Stimulated activated naive CD8-positive, alpha-beta T cell treated with anti-CD3 and anti-CD28 coated beads, Interleukin-15, Interleukin-2, amounts not matched to agents 100 ng/mL and 50 ng/mL, for 24 hours (primary cell): ENCODE results near the gene NAXE.
"Not testable (repeated sequence)": the region's sequence is repeated elsewhere in the genome, so short reads cannot be mapped to it uniquely, and the experiment has no call there.

Experiments used
- H3K27ac Mint-ChIP-seq: one replicate; pipeline ENCODE4 v1.8.0; 2021; ENCODE audit warnings: mild to moderate bottlenecking, mixed read lengths
- H3K27me3 Mint-ChIP-seq: one replicate; pipeline ENCODE4 v1.8.0; 2021; ENCODE audit warnings: mixed read lengths
- H3K36me3 Mint-ChIP-seq: one replicate; pipeline ENCODE4 v1.8.0; 2021; ENCODE audit warnings: low read depth, mixed read lengths
- H3K4me1 Mint-ChIP-seq: one replicate; pipeline ENCODE4 v1.8.0; 2021; ENCODE audit warnings: low read depth, mixed read lengths
- H3K4me3 Mint-ChIP-seq: one replicate; pipeline ENCODE4 v1.8.0; 2021; ENCODE audit warnings: mild to moderate bottlenecking, mixed read lengths
- H3K9me3 Mint-ChIP-seq: one replicate; pipeline ENCODE4 v1.8.0; 2021; ENCODE audit warnings: mixed read lengths

Gene NAXE

DNA sequence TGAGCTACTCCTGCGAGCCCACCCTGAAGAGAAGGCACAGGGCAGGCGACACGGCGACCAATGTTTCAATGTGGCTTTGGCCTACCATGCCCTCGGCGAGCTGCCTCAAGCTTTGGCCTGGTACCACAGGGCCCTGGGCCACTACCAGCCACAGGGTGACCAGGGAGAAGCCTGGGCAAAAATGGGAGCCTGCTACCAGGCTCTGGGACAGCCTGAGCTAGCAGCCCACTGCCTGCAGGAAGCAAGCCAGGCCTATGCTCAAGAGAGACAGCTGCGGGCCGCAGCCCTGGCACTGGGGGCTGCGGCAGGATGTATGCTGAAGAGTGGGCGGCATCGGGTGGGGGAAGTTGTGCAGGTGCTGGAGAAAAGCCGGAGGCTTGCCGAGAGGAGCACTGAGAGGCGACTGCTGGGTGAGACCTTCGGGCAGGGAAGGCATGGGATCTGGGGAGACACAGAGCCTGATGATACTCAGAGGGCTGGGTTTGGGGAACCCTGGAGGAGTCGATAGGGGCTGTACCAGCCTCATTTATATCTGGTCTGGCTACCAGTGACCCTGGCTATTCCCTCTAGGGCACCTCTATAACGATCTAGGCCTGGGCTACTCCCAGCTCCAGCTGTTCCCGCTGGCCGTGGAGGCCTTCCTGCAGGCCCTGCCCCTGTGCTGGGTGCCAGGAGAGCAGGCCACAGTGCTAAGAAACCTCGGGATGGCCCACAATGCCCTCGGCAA lies 9.8 kb upstream of the NAXE start:
- Mint-ChIP-seq H3K9me3 (no peaks in the 10 kb centered on the region), H3K27ac (peak overlapping the region; percentile 98), H3K27me3 (no peaks in the 10 kb centered on the region), H3K4me3 (peak overlapping the region; percentile 97), H3K36me3 (peaks cover 10% of the 10 kb centered on the region), H3K4me1 (peaks cover 41% of the 10 kb centered on the region)

DNA sequence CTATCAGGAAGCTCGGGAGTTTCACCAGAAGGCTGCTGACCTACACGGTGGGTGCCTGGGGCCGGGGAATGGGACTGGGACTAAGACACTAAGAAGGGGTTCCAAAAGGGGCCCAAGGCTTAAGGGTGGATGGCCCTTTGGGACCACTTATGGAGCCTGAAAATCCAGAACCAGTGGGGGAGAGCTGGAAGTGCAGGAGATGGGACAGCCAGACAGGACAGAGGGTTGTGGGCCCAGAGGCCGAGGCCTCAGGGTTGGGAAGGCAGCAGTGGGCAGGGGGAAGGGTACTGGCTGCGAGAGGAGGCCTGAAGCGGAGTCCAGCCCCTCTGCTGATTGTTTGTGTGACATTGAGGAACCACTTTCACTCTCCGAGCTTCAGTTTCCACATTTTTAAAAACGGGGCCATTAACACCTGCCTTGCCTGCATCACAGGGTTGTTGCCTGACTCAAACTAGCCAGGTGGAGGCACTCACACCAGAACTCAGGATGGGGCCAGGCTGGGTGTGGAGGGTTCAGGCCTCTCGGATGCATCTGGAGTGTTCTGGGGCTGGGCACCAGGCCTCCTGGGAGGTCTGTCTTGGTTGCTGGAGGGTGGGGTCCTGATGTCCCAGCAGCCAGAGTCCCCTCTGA lies 9.1 kb upstream of the NAXE start:
- Mint-ChIP-seq H3K27ac (peak overlapping the region; percentile 98), H3K36me3 (peaks cover 10% of the 10 kb centered on the region), H3K27me3 (no peaks in the 10 kb centered on the region), H3K9me3 (no peaks in the 10 kb centered on the region), H3K4me1 (peaks cover 41% of the 10 kb centered on the region), H3K4me3 (peak overlapping the region; percentile 97)

DNA sequence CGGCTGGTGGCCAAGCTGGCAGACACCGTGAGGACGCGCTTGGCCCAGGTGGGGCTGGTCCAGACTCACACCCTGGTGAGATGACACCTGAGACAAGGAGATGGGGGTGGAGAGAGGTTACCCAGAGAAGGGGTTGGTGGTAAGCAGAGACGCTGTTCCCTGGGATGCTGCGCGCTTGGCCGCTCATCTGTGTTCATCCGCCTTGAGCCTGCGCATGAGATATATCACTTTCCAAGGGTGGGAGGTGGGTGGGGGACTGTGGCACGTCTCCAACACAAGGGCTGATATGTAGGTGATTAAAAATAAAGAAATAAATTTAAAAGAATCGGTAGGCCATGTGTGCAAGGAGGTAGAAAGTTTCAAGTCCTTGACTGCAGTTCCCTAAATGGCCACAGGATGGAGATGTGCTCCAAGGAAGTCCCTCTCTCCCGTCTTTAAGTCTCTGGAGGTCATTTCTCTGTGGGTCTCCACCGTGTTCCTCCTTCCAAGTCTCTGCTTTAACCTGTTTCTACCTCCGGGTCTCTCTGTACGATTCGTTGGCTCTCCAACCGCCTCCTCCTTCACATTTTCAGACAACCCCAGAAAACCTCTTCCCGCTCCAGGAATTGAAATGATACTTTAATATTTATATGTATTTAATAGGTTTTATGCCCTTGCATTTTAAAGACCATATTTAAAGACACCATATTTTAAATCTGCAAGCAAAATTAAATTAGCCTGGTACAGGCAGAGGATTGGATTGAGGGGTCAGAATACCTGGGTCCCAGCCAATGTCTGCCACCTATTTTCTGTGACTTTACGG lies 7.6 kb upstream of the NAXE start:
- peaks cover 10% of the 10 kb centered on the region for H3K36me3 Mint-ChIP-seq
- H3K4me1 Mint-ChIP-seq: peaks cover 41% of the 10 kb centered on the region
- H3K27ac Mint-ChIP-seq: peak overlapping the region; percentile 98
- no peaks in the 10 kb centered on the region for H3K27me3 Mint-ChIP-seq
- peak overlapping the region; percentile 97 for H3K4me3 Mint-ChIP-seq
- H3K9me3 Mint-ChIP-seq: no peaks in the 10 kb centered on the region

DNA sequence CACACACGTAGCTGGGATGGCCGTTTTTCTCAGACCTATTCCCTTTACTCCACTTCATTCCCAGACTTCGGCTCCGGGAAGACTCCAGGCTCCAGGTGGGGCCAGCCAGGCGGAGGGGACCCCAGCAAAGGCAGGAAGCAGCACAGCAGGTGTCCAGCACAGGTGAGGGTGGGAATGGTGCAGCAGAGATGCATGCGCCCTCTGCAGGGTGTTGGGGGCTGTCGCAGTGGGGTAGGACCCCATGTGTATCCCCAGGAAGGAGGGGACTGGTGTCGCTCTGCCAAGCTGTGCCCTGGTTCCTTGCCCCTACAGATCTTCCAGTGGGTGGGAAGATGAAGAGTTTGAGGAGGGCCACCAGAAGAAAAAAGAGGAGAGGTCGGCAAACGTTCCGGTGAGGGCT lies 6.8 kb upstream of the NAXE start:
- Mint-ChIP-seq H3K9me3 (no peaks in the 10 kb centered on the region), H3K27me3 (no peaks in the 10 kb centered on the region), H3K27ac (no peak overlapping the region), H3K4me1 (peaks cover 41% of the 10 kb centered on the region), H3K36me3 (peaks cover 10% of the 10 kb centered on the region), H3K4me3 (no peak overlapping the region)

DNA sequence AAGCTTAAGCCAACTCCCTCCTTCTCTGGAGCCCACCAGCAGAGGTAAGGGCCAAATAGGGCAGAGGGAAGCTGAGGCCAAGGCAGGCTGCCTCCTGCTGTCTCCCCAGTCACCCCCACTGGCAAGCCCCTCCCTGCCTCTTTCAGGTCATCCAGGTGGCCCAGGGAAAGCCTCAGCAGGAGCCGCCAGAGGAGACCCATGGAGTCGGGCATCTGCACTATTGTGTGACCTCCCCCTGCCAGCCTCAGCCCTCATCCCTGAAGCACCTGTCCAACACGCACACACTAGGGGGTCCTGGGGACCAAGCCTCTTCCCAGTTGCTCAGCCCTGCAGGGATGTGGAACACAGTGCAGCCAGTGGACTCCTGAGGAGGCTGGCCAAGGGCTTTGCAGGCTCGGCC lies 5.3 kb upstream of the NAXE start:
- no peaks in the 10 kb centered on the region for H3K27me3 Mint-ChIP-seq
- H3K36me3 Mint-ChIP-seq: peaks cover 10% of the 10 kb centered on the region
- H3K9me3 Mint-ChIP-seq: no peaks in the 10 kb centered on the region
- no peak overlapping the region for H3K4me3 Mint-ChIP-seq
- peaks cover 45% of the 10 kb centered on the region for H3K4me1 Mint-ChIP-seq
- H3K27ac Mint-ChIP-seq: no peak overlapping the region

DNA sequence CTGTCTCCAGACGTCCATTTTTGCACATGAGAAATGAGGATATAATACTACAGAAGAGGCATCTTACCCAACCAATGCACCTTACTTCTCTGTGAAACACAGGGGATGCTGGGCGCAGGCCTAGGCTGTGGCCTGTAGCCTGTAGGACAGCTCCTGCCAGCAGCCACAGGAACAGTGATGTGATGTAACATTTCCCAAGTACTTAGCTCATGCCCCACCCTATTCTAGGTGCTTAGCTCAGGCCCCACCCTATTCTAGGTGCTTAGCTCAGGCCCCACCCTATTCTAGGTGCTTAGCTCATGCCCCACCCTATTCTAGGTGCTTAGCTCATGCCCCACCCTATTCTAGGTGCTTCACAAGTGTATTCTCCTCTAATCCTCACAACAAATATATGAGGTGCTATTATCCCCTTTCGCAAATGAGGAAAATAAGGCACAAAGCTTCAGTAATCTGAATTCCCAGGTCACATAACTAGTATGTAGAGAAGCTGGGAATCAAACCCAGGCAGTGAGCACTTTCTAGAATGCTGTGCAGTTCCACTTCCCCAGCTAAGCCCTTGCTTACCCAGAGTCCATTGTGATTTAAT lies 4.6 kb upstream of the NAXE start:
- H3K9me3 Mint-ChIP-seq: no peaks in the 10 kb centered on the region
- no peaks in the 10 kb centered on the region for H3K27me3 Mint-ChIP-seq
- peaks cover 40% of the 10 kb centered on the region for H3K4me1 Mint-ChIP-seq
- no peak overlapping the region for H3K4me3 Mint-ChIP-seq
- H3K36me3 Mint-ChIP-seq: peaks cover 10% of the 10 kb centered on the region
- H3K27ac Mint-ChIP-seq: no peak overlapping the region

DNA sequence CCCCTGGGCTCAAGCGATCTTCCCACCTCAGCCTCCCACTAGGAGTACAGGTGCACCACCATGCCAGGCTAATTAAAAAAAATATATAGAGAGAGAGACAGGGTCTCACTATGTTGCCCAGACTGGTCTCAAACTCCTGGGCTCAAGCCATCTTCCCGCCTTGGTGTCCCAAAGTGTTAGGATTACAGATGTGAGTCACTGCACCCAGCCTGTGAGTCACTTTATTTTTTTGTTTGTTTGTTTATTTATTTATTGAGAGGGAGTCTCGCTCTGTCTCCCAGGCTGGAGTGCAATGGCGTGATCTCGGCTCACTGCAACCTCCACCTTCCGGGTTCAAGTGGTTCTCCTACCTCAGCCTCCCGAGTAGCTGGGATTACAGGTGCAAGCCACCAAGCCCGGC lies 3.6 kb upstream of the NAXE start:
- H3K36me3 Mint-ChIP-seq: peaks cover 17% of the 10 kb centered on the region
- H3K9me3 Mint-ChIP-seq, H3K27ac Mint-ChIP-seq, H3K27me3 Mint-ChIP-seq, H3K4me3 Mint-ChIP-seq: not testable (repeated sequence)
- H3K4me1 Mint-ChIP-seq: peaks cover 36% of the 10 kb centered on the region

DNA sequence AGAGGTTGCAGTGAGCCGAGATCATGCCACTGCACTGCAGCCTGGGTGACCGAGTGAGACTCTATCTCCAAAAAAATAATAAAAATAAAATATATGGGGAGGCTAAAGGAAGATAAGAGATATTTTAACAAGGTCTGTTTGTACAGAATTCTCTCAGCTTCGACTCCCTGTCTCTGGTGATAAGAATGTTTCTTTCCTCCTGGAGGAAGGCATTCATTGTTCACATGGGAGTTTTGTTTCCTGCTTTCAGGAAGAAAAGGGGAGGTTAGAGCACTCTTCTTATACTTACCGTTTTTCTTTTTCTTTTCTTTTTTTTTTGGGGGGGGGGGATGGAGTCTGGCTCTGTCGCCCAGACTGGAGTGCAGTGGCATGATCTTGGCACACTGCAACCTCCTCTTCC lies 2.0 kb upstream of the NAXE start:
- no peak overlapping the region for H3K4me3 Mint-ChIP-seq
- no peaks in the 10 kb centered on the region for H3K27me3 Mint-ChIP-seq
- H3K4me1 Mint-ChIP-seq: peaks cover 30% of the 10 kb centered on the region
- H3K9me3 Mint-ChIP-seq: no peaks in the 10 kb centered on the region
- peaks cover 30% of the 10 kb centered on the region for H3K36me3 Mint-ChIP-seq
- no peak overlapping the region for H3K27ac Mint-ChIP-seq

DNA sequence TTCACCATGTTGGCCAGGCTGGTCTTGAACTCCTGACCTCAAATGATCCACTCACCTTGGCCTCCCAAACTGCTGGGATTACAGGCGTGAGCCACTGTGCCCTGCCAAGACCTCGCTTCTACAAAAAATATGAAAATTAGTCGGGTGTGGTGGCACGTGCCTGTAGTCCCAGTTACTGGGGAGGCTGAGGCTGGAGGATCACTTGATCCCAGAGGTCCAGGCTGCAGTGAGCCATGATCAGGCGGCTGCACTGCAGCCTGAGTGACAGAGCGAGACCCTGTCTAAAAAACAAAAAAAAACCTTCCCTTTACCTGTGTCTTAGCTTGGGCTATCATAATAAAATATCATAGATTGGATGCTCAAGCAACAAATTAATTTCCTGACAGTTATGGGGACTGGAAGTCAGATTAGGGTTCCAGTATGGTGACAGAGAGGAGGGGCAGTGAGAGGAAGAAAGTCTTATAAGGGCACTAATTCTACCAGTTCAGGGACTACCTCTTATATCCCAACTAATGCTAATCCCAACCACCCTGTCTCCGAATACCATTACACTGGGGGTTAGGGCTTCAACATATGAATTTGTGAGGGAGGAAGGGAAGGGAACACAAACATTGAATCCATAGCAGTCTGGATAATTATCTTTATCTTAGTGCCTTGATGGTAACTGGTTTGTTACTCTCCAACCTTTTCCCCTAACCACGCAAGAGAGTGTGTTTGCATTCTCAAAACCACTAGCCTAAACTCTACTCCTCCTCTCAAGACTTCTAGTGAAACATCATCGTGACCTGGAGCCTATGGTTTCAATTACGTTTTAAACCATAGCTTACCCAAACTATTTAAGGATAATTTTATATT lies 1.0 kb upstream of the NAXE start:
- Mint-ChIP-seq H3K36me3 (peaks cover 32% of the 10 kb centered on the region), H3K4me3 (peak overlapping the region; percentile 80), H3K4me1 (peaks cover 35% of the 10 kb centered on the region), H3K27ac (peak overlapping the region; percentile 77), H3K9me3 (no peaks in the 10 kb centered on the region), H3K27me3 (no peaks in the 10 kb centered on the region)

DNA sequence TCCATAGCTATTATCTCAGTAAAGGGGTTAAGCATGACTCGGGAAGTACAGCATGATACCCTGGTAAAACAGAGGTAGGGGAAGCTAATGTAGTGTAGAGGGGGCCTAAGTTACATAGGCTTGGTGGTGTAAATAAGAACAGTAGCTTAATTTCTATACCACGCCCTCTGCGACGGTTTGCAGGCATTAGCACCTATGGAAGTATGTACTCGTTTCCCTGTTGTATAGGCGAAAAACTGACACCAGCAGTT lies 470 bp upstream of the NAXE start:
- Mint-ChIP-seq H3K36me3 (peaks cover 35% of the 10 kb centered on the region), H3K9me3 (no peaks in the 10 kb centered on the region), H3K27me3 (no peaks in the 10 kb centered on the region), H3K27ac (peak overlapping the region; percentile 77), H3K4me3 (peak overlapping the region; percentile 80), H3K4me1 (peaks cover 35% of the 10 kb centered on the region)

DNA sequence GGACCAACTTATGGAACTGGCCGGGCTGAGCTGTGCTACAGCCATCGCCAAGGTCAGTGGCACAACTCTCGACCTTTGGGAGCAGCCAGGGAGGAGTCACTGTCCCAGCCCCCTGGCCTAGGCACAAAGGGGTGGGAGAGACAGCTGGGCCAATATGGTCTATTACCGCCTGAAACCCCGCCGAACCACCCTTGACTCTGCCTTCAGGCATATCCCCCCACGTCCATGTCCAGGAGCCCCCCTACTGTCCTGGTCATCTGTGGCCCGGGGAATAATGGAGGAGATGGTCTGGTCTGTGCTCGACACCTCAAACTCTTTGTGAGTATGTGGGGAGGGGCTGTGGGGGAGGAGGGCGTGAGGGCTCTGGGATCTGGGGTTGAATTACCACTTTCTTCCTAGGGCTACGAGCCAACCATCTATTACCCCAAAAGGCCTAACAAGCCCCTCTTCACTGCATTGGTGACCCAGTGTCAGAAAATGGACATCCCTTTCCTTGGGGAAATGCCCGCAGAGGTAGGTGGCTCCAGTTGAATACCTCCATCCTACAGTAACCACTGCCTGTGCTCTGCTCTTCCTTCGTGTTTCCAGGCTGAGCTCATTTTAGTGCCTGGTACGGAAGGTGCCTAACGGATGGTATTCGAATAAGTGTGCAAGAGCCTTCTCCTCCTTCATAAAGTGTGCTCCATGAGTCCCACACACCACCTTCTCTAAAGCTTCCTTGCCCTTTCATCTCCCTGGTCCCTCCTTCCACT lies 758 bp downstream of the NAXE start:
- peaks cover 47% of the 10 kb centered on the region for H3K36me3 Mint-ChIP-seq
- H3K4me1 Mint-ChIP-seq: peaks cover 35% of the 10 kb centered on the region
- no peaks in the 10 kb centered on the region for H3K27me3 Mint-ChIP-seq
- peak overlapping the region; percentile 80 for H3K4me3 Mint-ChIP-seq
- H3K27ac Mint-ChIP-seq: peak overlapping the region; percentile 64
- H3K9me3 Mint-ChIP-seq: no peaks in the 10 kb centered on the region

DNA sequence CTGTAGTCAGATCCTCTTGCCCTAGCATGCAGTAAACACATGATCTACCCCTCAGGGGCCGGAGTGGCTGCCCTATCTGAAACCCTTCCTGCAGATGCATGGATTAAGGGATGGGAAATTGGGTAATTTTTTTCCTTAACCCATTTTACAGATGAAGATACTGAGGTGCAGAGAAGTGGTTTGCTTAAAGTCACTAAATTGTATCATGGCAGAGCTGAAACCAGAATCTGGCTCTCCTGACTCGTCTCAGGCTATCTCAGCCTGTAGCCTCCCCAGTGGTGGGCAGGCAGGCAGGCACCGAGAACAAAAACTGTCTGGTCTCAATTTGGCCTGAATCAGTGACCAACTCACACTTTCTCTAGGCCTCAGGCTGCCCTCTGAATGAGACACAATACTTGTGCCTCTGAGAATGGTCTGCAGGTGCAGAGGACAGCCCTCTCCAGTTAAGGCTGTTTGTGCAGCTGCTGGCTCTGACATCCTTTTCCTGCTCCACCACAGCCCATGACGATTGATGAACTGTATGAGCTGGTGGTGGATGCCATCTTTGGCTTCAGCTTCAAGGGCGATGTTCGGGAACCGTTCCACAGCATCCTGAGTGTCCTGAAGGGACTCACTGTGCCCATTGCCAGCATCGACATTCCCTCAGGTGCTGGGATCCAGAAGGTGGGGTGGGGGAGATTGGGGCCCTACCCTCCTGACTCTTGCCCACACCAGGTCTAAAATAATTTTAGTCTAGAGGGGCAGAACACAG lies 1.5 kb downstream of the NAXE start:
- H3K27me3 Mint-ChIP-seq: no peaks in the 10 kb centered on the region
- H3K4me3 Mint-ChIP-seq: peak overlapping the region; percentile 80
- H3K4me1 Mint-ChIP-seq: peaks cover 36% of the 10 kb centered on the region
- peak overlapping the region; percentile 64 for H3K27ac Mint-ChIP-seq
- peaks cover 50% of the 10 kb centered on the region for H3K36me3 Mint-ChIP-seq
- no peaks in the 10 kb centered on the region for H3K9me3 Mint-ChIP-seq

DNA sequence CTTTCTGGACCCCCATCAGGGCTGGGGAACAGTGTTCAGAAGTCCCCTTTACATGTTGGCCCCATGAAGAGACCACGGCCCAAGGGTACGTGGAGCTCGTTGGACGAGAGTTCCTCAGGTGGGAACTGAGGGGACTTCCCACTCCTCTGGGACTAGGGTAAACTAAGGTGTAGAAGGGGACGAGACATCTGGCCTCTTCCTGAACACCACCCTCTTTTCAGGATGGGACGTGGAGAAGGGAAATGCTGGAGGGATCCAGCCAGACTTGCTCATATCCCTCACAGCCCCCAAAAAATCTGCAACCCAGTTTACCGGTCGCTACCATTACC lies 2.0 kb downstream of the NAXE start:
- H3K27ac Mint-ChIP-seq: no peak overlapping the region
- no peaks in the 10 kb centered on the region for H3K9me3 Mint-ChIP-seq
- peaks cover 41% of the 10 kb centered on the region for H3K4me1 Mint-ChIP-seq
- no peaks in the 10 kb centered on the region for H3K27me3 Mint-ChIP-seq
- no peak overlapping the region for H3K4me3 Mint-ChIP-seq
- peaks cover 55% of the 10 kb centered on the region for H3K36me3 Mint-ChIP-seq
